IMR-90 (cell line): ENCODE data around the gene SHB.

Source experiments
- BHLHE40 ChIP-seq: fragments of 150-350 bp; IDR thresholded peaks from 2 replicates; pipeline ENCODE4 v1.6.1; 2016; ENCODE audit warnings: mild to moderate bottlenecking, low read depth, low read length
- CEBPB ChIP-seq: IDR thresholded peaks from 2 replicates; pipeline ENCODE4 v1.6.1; 2012; ENCODE audit warnings: low read depth, low read length, improper control_type of control experiment
- CHD1 ChIP-seq: IDR thresholded peaks from 2 replicates; pipeline ENCODE4 v1.6.1; 2012; ENCODE audit warnings: low read depth, low read length, improper control_type of control experiment
- CTCF ChIP-seq: conservative IDR thresholded peaks from 2 replicates; pipeline ENCODE4 v1.5.1; 2012; ENCODE audit warnings: mild to moderate bottlenecking, low read depth, low read length, improper control_type of control experiment
- FOS ChIP-seq: fragments of 150-350 bp; IDR thresholded peaks from 2 replicates; pipeline ENCODE4 v1.6.1; 2016; ENCODE audit warnings: low read depth, low read length
- MAFK ChIP-seq: IDR thresholded peaks from 2 replicates; pipeline ENCODE4 v1.6.1; 2012; ENCODE audit warnings: low read depth, low read length, improper control_type of control experiment
- MAZ ChIP-seq: IDR thresholded peaks from 2 replicates; pipeline ENCODE4 v1.6.1; 2012; ENCODE audit warnings: low read depth, mild to moderate bottlenecking, low read length, improper control_type of control experiment, moderate library complexity, borderline replicate concordance
- MXI1 ChIP-seq: IDR thresholded peaks from 2 replicates; pipeline ENCODE4 v1.6.1; 2012; ENCODE audit warnings: low read depth, mild to moderate bottlenecking, low read length, moderate library complexity, borderline replicate concordance
- POLR2A ChIP-seq: IDR thresholded peaks from 2 replicates; pipeline ENCODE4 v1.6.1; 2012; ENCODE audit warnings: mild to moderate bottlenecking, low read depth, low read length
- RAD21 ChIP-seq: IDR thresholded peaks from 2 replicates; pipeline ENCODE4 v1.6.1; 2012; ENCODE audit warnings: low read length, improper control_type of control experiment
- RCOR1 ChIP-seq: IDR thresholded peaks from 2 replicates; pipeline ENCODE4 v1.6.1; 2012; ENCODE audit warnings: mild to moderate bottlenecking, low read length, improper control_type of control experiment; ENCODE audit not compliant: insufficient replicate concordance
- TF ChIP-seq, protein P1 (sequence below): fragments of 150-350 bp; IDR thresholded peaks from 2 replicates; pipeline ENCODE4 v1.6.1; 2016; ENCODE audit warnings: low read depth, mild to moderate bottlenecking, low read length, moderate library complexity, borderline replicate concordance

- TF ChIP-seq FOS (no peak), CTCF (no peak), MXI1 (no peak), POLR2A (no peak), RAD21 (no peak), BHLHE40 (no peak), CEBPB (no peak), RCOR1 (no peak), MAZ (no peak), CHD1 (no peak), MAFK (peak; percentile 90)
- TF ChIP-seq, protein P1, sequence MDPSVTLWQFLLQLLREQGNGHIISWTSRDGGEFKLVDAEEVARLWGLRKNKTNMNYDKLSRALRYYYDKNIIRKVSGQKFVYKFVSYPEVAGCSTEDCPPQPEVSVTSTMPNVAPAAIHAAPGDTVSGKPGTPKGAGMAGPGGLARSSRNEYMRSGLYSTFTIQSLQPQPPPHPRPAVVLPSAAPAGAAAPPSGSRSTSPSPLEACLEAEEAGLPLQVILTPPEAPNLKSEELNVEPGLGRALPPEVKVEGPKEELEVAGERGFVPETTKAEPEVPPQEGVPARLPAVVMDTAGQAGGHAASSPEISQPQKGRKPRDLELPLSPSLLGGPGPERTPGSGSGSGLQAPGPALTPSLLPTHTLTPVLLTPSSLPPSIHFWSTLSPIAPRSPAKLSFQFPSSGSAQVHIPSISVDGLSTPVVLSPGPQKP = no peak
These were observed 32.4 kb upstream of the SHB start for GRCh38 chr9:38101423-38101822.
